Sigmoid colon (tissue), 7 donors: ENCODE data around the gene C12orf57. TPM values are rescaled to one million over a fixed set of nuclear protein-coding genes. Genes with fewer than 3 reads are reported as not detected.
A peak's percentile ranks its signal among the peaks of the same experiment; 100 is the strongest.

Source experiments
- DNase-seq: peaks from one replicate; pipeline ENCODE4 v3.0.0-alpha.2; 2019
- H3K27ac ChIP-seq, 4 donors: fragments of 200-600 bp; sonication (generic); one replicate each; pipeline ENCODE4 v1.5.1; 2016 to 2019; ENCODE audit warnings: mild to moderate bottlenecking in 1 of 4
- H3K27me3 ChIP-seq, 3 donors: fragments of 200-600 bp; sonication (generic); one replicate each; pipeline ENCODE4 v1.5.1; 2019; ENCODE audit warnings: mild to moderate bottlenecking in 1 of 3
- H3K36me3 ChIP-seq, 4 donors: fragments of 200-600 bp; sonication (generic); one replicate each; pipeline ENCODE4 v1.5.1; 2016 to 2019
- H3K4me1 ChIP-seq, 4 donors: fragments of 200-600 bp; sonication (generic); one replicate each; pipeline ENCODE4 v1.5.1; 2017 to 2019
- H3K4me3 ChIP-seq, 4 donors: fragments of 200-600 bp; sonication (generic); one replicate each; pipeline ENCODE4 v1.5.1; 2017 to 2019; ENCODE audit warnings: mild to moderate bottlenecking in 2 of 4, moderate library complexity in 1 of 4
- H3K9me3 ChIP-seq, 4 donors: fragments of 200-600 bp in 3 of 4; sonication (generic) in 3 of 4; one replicate each; pipeline versions ENCODE4 v1.5.1 to v1.6.1; 2013 to 2019
- CTCF ChIP-seq, 4 experiments: fragments of 450-650 bp in 3 of 4; fragments of 200-600 bp in 1 of 4; IDR thresholded peaks; one replicate each; pipeline ENCODE4 v1.5.1; 2016 to 2019; ENCODE audit warnings: antibody characterized with exemption in 4 of 4, mild to moderate bottlenecking in 3 of 4, moderate library complexity in 2 of 4
- EP300 ChIP-seq, 4 donors: sonication (generic); formaldehyde crosslinking; IDR thresholded peaks; one replicate each; pipeline ENCODE4 v1.6.1; 2017; ENCODE audit warnings: antibody characterized with exemption in 4 of 4
- POLR2A ChIP-seq, 2 donors: fragments of 450-650 bp; IDR thresholded peaks; one replicate each; pipeline ENCODE4 v1.6.1; 2016; ENCODE audit warnings: antibody characterized with exemption in 2 of 2, mild to moderate bottlenecking in 2 of 2, moderate library complexity in 2 of 2
- POLR2AphosphoS5 ChIP-seq, 4 donors: sonication (generic); formaldehyde crosslinking; IDR thresholded peaks; one replicate each; pipeline ENCODE4 v1.6.1; 2017; ENCODE audit warnings: antibody characterized with exemption in 4 of 4
- WGBS, 2 donors: extraction: QIAGEN DNeasy Blood & Tissue Kit; methylation state at CpG; one replicate each; pipeline ENCODE4 v1.1.7; 2013; 5-methylcytosine and 5-hydroxymethylcytosine counted together
- intact Hi-C: fragments of 100-400 bp; cut with DNase I; formaldehyde crosslinking; loops from one replicate; pipeline ENCODE4 v1.15.1; 2023
- polyA plus RNA-seq, 3 donors: library from polyadenylated mRNA; stranded (reverse); fragments of 200-250 nt; gene quantifications; one replicate each; pipeline ENCODE4 v1.2.3, GENCODE V29; 2013
- total RNA-seq, 4 donors: library from RNA; depleted of rRNA; stranded (reverse); fragments of >200 nt; gene quantifications; one replicate each; pipeline ENCODE4 v1.1.0, GENCODE V29; 2016
- donor health status: healthy with polysubstance abuse.
- donor health status: Bipolar disorder and iron deficiency.
- donor health status: healthy.

Gene C12orf57
- total and polyA plus RNA-seq, 7 donors = 305 to 810 (median 623) TPM

- H3K9me3 ChIP-seq = no peaks in the 10 kb centered on the region
- no peak overlapping the region for H3K4me3 ChIP-seq
- WGBS, 2 donors = 77 to 81% methylated on average over 14 of the region's 14 CpGs
- peaks cover 0 to 73% (median 66%) of the 10 kb centered on the region in 4 donors for H3K4me1 ChIP-seq
- H3K27ac ChIP-seq = peak overlapping the region; percentile 46 to 99 (median 92)
- DNase-seq = no peak
- peaks cover 0 to 53% (median 32%) of the 10 kb centered on the region in 4 donors for H3K36me3 ChIP-seq
- intact Hi-C loops = loop anchor here (5.0 kb wide), 1 partner anchor 63 kb away; the partner anchor contains the start of gene SPSB2
- H3K27me3 ChIP-seq = no peaks in the 10 kb centered on the region
- TF ChIP-seq EP300 (IDR thresholded peaks at IDR 0.05) = no peak
- TF ChIP-seq POLR2AphosphoS5 (IDR thresholded peaks at IDR 0.05) = peak in 1 of 4 donors; percentile 7
- TF ChIP-seq POLR2A (IDR thresholded peaks at IDR 0.05) = no peak
- TF ChIP-seq CTCF (IDR thresholded peaks at IDR 0.05) = no peak
Observed at GRCh38 chr12:6935371-6936193, 8.2 kb upstream of the C12orf57 start.

GRCh38 chr12:6936194-6936635 lies 7.6 kb upstream of the C12orf57 start:
- H3K27me3 ChIP-seq = no peaks in the 10 kb centered on the region
- intact Hi-C loops = loop anchor here (5.0 kb wide), 1 partner anchor 64 kb away; the partner anchor contains the start of gene SPSB2
- no peaks in the 10 kb centered on the region for H3K9me3 ChIP-seq
- peaks cover 0 to 72% (median 61%) of the 10 kb centered on the region in 4 donors for H3K4me1 ChIP-seq
- WGBS, 2 donors = 79 to 94% methylated on average over 3 of the region's 3 CpGs
- peaks cover 2 to 59% (median 35%) of the 10 kb centered on the region in 4 donors for H3K36me3 ChIP-seq
- no peak overlapping the region for H3K4me3 ChIP-seq
- H3K27ac ChIP-seq = peak overlapping the region; percentile 89 to 99 (median 94)
- TF ChIP-seq CTCF (IDR thresholded peaks at IDR 0.05) (no peak), POLR2A (IDR thresholded peaks at IDR 0.05) (no peak), POLR2AphosphoS5 (IDR thresholded peaks at IDR 0.05) (no peak), EP300 (IDR thresholded peaks at IDR 0.05) (no peak)
- DNase-seq = no peak

GRCh38 chr12:6936636-6937480 lies 7.0 kb upstream of the C12orf57 start:
- 13 to 34% methylated on average over 36 of the region's 36 CpGs for WGBS, 2 donors
- H3K4me3 ChIP-seq = peak overlapping the region; percentile 50 to 61 (median 56)
- no peaks in the 10 kb centered on the region for H3K27me3 ChIP-seq
- H3K9me3 ChIP-seq = no peaks in the 10 kb centered on the region
- TF ChIP-seq POLR2AphosphoS5 (IDR thresholded peaks at IDR 0.05) (peak in 2 of 4 donors; percentile 61 to 69), POLR2A (IDR thresholded peaks at IDR 0.05) (no peak)
- peaks cover 0 to 72% (median 62%) of the 10 kb centered on the region in 4 donors for H3K4me1 ChIP-seq
- intact Hi-C loops = loop anchor here (1.0 to 5.0 kb wide), 2 partner anchors 9 to 65 kb away; partner anchors contain the start of gene SPSB2
- H3K36me3 ChIP-seq = peaks cover 5 to 66% (median 41%) of the 10 kb centered on the region in 4 donors
- no peak for DNase-seq
- peak overlapping the region; percentile 89 to 99 (median 94) for H3K27ac ChIP-seq

GRCh38 chr12:6937481-6938352 lies 6.1 kb upstream of the C12orf57 start:
- no peaks in the 10 kb centered on the region for H3K27me3 ChIP-seq
- 0 to 1% methylated on average over 80 of the region's 80 CpGs for WGBS, 2 donors
- peak; percentile 97 for DNase-seq
- intact Hi-C loops = loop anchor here (1.0 to 5.0 kb wide), 3 partner anchors 9 to 65 kb away; partner anchors contain the start of gene SPSB2
- H3K27ac ChIP-seq = peak overlapping the region; percentile 89 to 99 (median 94)
- peaks cover 5 to 70% (median 42%) of the 10 kb centered on the region in 4 donors for H3K36me3 ChIP-seq
- peak overlapping the region; percentile 50 to 61 (median 56) for H3K4me3 ChIP-seq
- peaks cover 0 to 71% (median 61%) of the 10 kb centered on the region in 4 donors for H3K4me1 ChIP-seq
- TF ChIP-seq POLR2AphosphoS5 (IDR thresholded peaks at IDR 0.05) (peak; percentile 93 to 97 (median 96)), POLR2A (IDR thresholded peaks at IDR 0.05) (peak; percentile 15 to 60), CTCF (IDR thresholded peaks at IDR 0.05) (peak; percentile 90 to 98 (median 94)), EP300 (IDR thresholded peaks at IDR 0.05) (peak in 1 of 4 donors; percentile 81)
- H3K9me3 ChIP-seq = no peaks in the 10 kb centered on the region
